SW 1271 (cell line): ENCODE results near the gene CAMTA1.
"Not testable (repeated sequence)": the region's sequence is repeated elsewhere in the genome, so short reads cannot be mapped to it uniquely, and the experiment has no call there.

Experiments used
- DNase-seq, 2 experiments: peaks; one replicate each; lab custom pipeline; 2025; lab: John Stamatoyannopoulos, UW

Gene CAMTA1

DNA sequence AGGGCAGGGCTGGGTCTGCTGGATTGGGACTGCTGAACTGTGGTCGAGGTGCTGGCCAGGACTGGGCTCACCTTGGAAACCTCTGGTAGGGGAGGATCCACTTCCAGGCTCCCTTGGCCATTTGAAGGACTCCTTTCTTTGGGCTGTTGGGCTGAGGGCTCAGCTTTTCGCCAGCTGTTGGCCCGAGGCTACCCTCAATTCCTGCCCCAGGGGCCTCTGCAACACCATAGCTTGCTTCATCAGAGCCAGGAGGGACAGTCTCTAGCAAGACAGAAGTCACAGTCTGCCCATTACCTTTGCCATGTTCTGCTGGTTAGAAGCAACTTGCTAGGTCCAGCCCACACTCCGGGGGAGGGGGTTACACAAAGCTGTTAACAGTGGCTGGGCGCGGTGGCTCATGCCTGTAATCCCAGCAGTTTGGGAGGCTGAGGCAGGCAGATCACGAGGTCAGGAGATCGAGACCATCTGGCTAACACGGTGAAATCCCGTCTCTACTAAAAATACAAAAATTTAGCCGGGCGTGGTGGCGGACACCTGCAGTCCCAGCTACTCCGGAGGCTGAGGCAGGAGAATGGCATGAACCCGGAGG is 25.0 kb downstream of the CAMTA1 start:
- DNase-seq = not testable (repeated sequence)

- DNase-seq = no peak
Observed at GRCh38 chr1:6811583-6811982, 26.3 kb downstream of the CAMTA1 start.

DNA sequence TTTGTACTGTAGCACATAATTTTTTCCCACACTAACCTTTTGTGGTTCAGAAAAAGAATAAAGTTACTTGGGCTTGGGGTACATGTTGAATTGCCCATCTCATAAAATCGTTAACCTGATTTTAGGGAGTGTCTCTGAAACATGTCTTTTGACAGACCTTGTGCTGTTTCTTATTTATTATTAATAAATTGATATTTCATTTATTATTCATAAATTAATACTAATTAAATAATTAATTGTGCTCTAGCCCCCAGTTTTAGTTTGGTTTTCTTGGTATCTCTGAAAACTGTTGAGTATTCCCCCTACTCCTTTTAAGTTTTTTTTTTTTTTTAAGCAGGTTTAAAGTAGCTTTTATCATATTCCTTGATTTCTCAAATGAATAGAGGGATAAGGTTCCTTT is 27.9 kb downstream of the CAMTA1 start:
- no peak for DNase-seq

DNA sequence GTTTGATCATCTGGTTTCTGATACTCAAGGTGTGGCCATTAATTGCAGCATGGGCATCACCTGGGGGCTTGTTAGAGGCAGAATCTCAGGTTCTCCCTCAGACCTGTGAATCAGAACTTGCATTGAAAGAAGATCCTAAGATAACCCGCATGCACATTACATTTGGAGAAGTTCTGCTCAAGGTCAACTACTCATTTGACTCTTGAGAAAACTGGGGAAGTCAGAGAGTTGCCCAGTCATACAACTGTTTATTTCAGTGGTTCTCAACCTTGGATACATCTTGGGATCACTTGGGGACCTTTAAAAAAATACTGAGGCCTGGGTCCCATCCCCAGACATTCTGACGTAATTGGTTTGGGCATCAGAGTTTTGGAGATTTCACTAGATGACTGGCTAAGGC is 30.5 kb downstream of the CAMTA1 start:
- no peak for DNase-seq

DNA sequence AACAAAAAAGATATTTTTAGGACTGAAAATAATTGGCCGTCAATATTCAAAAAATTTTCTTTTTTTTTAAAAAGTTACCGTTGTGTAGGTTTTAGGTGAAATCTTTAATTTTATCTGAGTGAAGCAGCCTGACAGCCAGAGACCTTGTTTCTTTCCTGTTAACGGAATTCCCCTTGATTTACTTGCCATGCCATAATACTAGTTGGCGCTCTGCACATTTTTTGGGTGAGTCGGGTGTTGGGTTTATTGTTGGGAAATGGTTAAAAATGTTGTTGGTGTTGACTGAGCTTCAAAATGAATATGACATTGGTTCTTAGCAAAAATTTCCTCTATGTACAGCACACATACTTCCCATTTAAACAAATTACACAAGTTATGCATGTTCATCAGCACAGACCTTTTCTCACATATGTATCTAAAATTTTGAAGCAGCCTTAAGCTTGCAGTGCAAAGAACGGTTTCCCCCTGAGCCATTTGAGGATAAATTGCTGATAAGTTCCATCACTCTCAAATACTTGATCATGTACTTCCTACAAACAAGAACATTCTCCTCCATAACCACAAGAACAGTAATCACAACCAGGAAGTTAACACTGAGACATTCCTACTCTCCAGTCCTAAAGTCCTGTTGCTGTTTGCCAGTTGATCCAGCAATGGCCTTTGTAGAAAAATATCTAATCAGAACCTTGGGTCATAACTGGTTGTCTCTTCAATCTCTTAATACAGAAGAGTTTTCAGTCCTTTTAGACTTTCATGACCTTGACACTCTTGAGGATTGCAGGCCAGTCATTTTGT is 34.2 kb downstream of the CAMTA1 start:
- DNase-seq = no peak

- no peak for DNase-seq
Observed at GRCh38 chr1:6820899-6821298, 35.6 kb downstream of the CAMTA1 start.

- DNase-seq = no peak
Observed at GRCh38 chr1:6822530-6823359, 37.5 kb downstream of the CAMTA1 start.

- no peak for DNase-seq
Observed at GRCh38 chr1:6823793-6824192, 38.5 kb downstream of the CAMTA1 start.

GRCh38 chr1:6824665-6825368 is 39.6 kb downstream of the CAMTA1 start:
- DNase-seq = no peak

GRCh38 chr1:6825828-6826227 is 40.6 kb downstream of the CAMTA1 start:
- DNase-seq = no peak

DNA sequence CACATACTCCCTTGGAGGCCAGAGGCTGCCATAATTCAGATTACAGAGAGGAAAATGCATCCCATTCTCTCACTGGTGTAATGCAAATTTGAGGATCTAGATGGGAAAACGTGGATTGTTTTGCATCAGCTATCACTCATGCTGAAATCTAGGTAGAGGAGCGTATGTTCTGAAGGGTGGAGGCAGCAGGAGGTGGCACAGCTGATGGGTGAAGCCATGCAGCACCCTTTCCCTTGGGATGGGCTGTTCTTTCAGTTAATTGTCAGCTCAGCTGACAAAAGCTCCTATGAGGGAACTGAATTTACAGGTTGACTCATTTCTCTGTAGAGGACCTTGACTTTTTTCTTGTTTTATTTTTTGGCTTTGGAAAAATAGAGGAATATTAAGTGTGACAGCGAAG is 41.8 kb downstream of the CAMTA1 start:
- DNase-seq = no peak

- DNase-seq = no peak
Observed at GRCh38 chr1:6827630-6828165, 42.4 kb downstream of the CAMTA1 start.

GRCh38 chr1:6831366-6831765 is 46.1 kb downstream of the CAMTA1 start:
- no peak for DNase-seq

GRCh38 chr1:6832006-6832405 is 46.8 kb downstream of the CAMTA1 start:
- not testable (repeated sequence) for DNase-seq

- DNase-seq = no peak
Observed at GRCh38 chr1:6832531-6833188, 47.4 kb downstream of the CAMTA1 start.

DNA sequence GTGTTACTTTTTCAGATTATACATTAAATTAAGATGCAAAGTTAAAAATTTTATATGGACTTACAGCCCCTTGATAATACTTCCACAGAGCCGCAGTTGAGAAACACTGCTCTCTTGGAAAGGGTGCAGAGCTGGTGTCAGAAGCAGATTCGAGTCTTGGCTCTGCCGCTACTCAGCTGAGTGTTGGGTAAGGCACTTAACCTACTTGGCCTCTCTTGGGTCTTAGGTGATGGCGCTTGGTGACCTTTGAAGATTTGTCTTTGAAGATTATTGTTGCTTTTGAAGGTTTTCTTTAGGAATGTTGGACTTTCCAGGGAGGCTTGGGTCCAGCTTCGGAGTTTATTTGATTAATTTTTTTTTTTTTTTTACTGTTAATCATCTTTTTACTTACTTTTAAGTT is 48.5 kb downstream of the CAMTA1 start:
- DNase-seq = no peak

GRCh38 chr1:6834366-6834765 is 49.1 kb downstream of the CAMTA1 start:
- DNase-seq = no peak

GRCh38 chr1:6835139-6835538 is 49.9 kb downstream of the CAMTA1 start:
- no peak for DNase-seq

DNA sequence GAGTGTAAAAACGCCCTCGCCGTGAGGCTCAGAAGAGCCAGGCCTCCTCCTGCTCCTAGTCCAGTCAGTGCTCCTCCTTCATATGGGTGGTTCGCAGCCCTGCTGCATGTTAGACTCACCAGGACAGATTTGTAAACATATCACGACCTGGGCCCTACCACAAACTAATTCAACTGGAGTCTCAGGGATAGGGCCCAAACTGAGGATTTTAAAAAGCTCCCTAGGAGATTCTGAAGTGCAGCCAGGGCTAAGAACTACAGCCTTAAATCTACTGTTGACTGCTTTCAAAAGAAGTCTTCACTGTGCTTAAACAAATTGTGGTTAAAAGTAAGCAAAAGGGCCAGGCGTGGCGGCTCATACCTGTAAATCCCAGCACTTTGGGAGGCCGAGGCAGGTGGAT is 57.0 kb downstream of the CAMTA1 start:
- DNase-seq = no peak

DNA sequence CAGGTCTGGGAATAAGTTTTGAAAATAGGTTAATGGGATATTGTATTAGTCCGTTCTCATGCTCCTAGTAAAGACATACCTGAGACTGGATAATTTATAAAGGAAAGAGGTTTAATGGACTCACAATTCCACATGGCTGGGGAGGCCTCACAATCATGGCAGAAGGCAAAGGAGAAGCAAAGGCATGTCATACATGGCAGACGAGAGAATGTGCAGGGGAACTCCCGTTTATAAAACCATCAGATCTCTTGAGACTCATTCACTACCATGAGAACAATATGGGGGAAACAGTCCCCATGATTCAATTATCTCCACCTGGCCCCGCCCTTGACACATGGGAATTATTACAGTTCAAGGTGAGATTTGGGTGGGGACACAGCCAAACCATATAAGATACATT is 60.5 kb downstream of the CAMTA1 start:
- not testable (repeated sequence) for DNase-seq

- DNase-seq = no peak
Observed at GRCh38 chr1:6848816-6849215, 63.6 kb downstream of the CAMTA1 start.
